ENCODE data around the gene TAB2.

The TAB2 gene

GRCh38 chr6:149371154-149371553, 53.6 kb downstream of the TAB2 start:
- ATAC-seq = no peak; the same call in 2 of the 3 replicates
- TF ChIP-seq ISL1 (CRISPR knock-in tag; IDR thresholded peaks at IDR 0.05) = no peak
- TF ChIP-seq ARNTL (CRISPR knock-in tag; IDR thresholded peaks at IDR 0.05; ENCODE audit: borderline replicate concordance, low read depth) = no peak
- TF ChIP-seq GLIS3 (CRISPR knock-in tag; IDR thresholded peaks at IDR 0.05) = no peak
- TF ChIP-seq ZFP3 (CRISPR knock-in tag; IDR thresholded peaks at IDR 0.05) = no peak
- TF ChIP-seq ZNF565 (CRISPR knock-in tag; conservative IDR thresholded peaks at IDR 0.05; ENCODE audit: low read depth) = no peak
- TF ChIP-seq RARB (CRISPR knock-in tag; IDR thresholded peaks at IDR 0.05) = no peak
- TF ChIP-seq OSR1 (CRISPR knock-in tag; IDR thresholded peaks at IDR 0.05) = no peak
- no peak for TF ChIP-seq ESRRG (CRISPR knock-in tag; IDR thresholded peaks at IDR 0.05)
- TF ChIP-seq TCF4 (CRISPR knock-in tag; IDR thresholded peaks at IDR 0.05; ENCODE audit: borderline replicate concordance) = no peak
- no peak for TF ChIP-seq POU6F1 (CRISPR knock-in tag; IDR thresholded peaks at IDR 0.05; ENCODE audit: borderline replicate concordance, low read depth)
- no peak for TF ChIP-seq CREB5 (CRISPR knock-in tag; IDR thresholded peaks at IDR 0.05; ENCODE audit: low read depth)
- TF ChIP-seq CSRNP3 (CRISPR knock-in tag; IDR thresholded peaks at IDR 0.05) = no peak
- no peak for TF ChIP-seq TOX (CRISPR knock-in tag; IDR thresholded peaks at IDR 0.05; ENCODE audit: borderline replicate concordance)
- TF ChIP-seq ZNF70 (CRISPR knock-in tag; IDR thresholded peaks at IDR 0.05) = no peak
- TF ChIP-seq PPARA (CRISPR knock-in tag; IDR thresholded peaks at IDR 0.05; ENCODE audit: borderline replicate concordance) = no peak
- no peak for TF ChIP-seq ZC3H10 (CRISPR knock-in tag; IDR thresholded peaks at IDR 0.05)
- no peak for TF ChIP-seq PATZ1 (CRISPR knock-in tag; IDR thresholded peaks at IDR 0.05; ENCODE audit: borderline replicate concordance)
- TF ChIP-seq BACH2 (CRISPR knock-in tag; IDR thresholded peaks at IDR 0.05; ENCODE audit: borderline replicate concordance) = no peak

GRCh38 chr6:149372062-149372461, 54.5 kb downstream of the TAB2 start:
- TF ChIP-seq ZNF8 (CRISPR knock-in tag; IDR thresholded peaks at IDR 0.05) = no peak
- no peak for TF ChIP-seq ESRRG (CRISPR knock-in tag; IDR thresholded peaks at IDR 0.05)
- no peak for TF ChIP-seq ZNF565 (CRISPR knock-in tag; conservative IDR thresholded peaks at IDR 0.05; ENCODE audit: low read depth)
- no peak for TF ChIP-seq GLIS3 (CRISPR knock-in tag; IDR thresholded peaks at IDR 0.05)
- TF ChIP-seq POU6F1 (CRISPR knock-in tag; IDR thresholded peaks at IDR 0.05; ENCODE audit: borderline replicate concordance, low read depth) = no peak
- TF ChIP-seq BACH2 (CRISPR knock-in tag; IDR thresholded peaks at IDR 0.05; ENCODE audit: borderline replicate concordance) = no peak
- no peak for TF ChIP-seq ISL1 (CRISPR knock-in tag; IDR thresholded peaks at IDR 0.05)
- no peak for TF ChIP-seq TOX (CRISPR knock-in tag; IDR thresholded peaks at IDR 0.05; ENCODE audit: borderline replicate concordance)
- no peak for TF ChIP-seq ZNF70 (CRISPR knock-in tag; IDR thresholded peaks at IDR 0.05)
- no peak for TF ChIP-seq RARB (CRISPR knock-in tag; IDR thresholded peaks at IDR 0.05)
- no peak for TF ChIP-seq ZFP30 (CRISPR knock-in tag; IDR thresholded peaks at IDR 0.05)
- no peak for TF ChIP-seq ARNTL (CRISPR knock-in tag; IDR thresholded peaks at IDR 0.05; ENCODE audit: borderline replicate concordance, low read depth)
- no peak for ATAC-seq

GRCh38 chr6:149373511-149373910, 56.0 kb downstream of the TAB2 start:
- ATAC-seq = no peak
- TF ChIP-seq TCF4 (CRISPR knock-in tag; IDR thresholded peaks at IDR 0.05; ENCODE audit: borderline replicate concordance) (no peak), OSR1 (CRISPR knock-in tag; IDR thresholded peaks at IDR 0.05) (no peak), RARB (CRISPR knock-in tag; IDR thresholded peaks at IDR 0.05) (no peak), PATZ1 (CRISPR knock-in tag; IDR thresholded peaks at IDR 0.05; ENCODE audit: borderline replicate concordance) (no peak), ZC3H10 (CRISPR knock-in tag; IDR thresholded peaks at IDR 0.05) (no peak), ZNF565 (CRISPR knock-in tag; conservative IDR thresholded peaks at IDR 0.05; ENCODE audit: low read depth) (no peak), SNAI2 (CRISPR knock-in tag; IDR thresholded peaks at IDR 0.05) (no peak), ZFP3 (CRISPR knock-in tag; IDR thresholded peaks at IDR 0.05) (no peak), ARNTL (CRISPR knock-in tag; IDR thresholded peaks at IDR 0.05; ENCODE audit: borderline replicate concordance, low read depth) (no peak), PPARA (CRISPR knock-in tag; IDR thresholded peaks at IDR 0.05; ENCODE audit: borderline replicate concordance) (no peak), ZNF70 (CRISPR knock-in tag; IDR thresholded peaks at IDR 0.05) (no peak), ZFP30 (CRISPR knock-in tag; IDR thresholded peaks at IDR 0.05) (no peak), TOX (CRISPR knock-in tag; IDR thresholded peaks at IDR 0.05; ENCODE audit: borderline replicate concordance) (no peak), ZNF8 (CRISPR knock-in tag; IDR thresholded peaks at IDR 0.05) (no peak), CREB5 (CRISPR knock-in tag; IDR thresholded peaks at IDR 0.05; ENCODE audit: low read depth) (no peak), GLIS3 (CRISPR knock-in tag; IDR thresholded peaks at IDR 0.05) (no peak)

All from SK-N-SH treated with all-trans-retinoic acid at 6 μM for 48 hours (cell line).